GM18499 (cell line): ENCODE measurements around the gene ODAD2.

Source experiments
- ATAC-seq: cut with Tn5 transposase; IDR thresholded peaks from one replicate; pipeline ENCODE4 v1.9.1; 2021; ENCODE audit warnings: moderate number of reproducible peaks; ENCODE audit not compliant: insufficient read depth, unreplicated experiment

ODAD2 gene

GRCh38 chr10:27865221-27865635, 133.7 kb downstream of the ODAD2 start:
- ATAC-seq, result no peak

DNA sequence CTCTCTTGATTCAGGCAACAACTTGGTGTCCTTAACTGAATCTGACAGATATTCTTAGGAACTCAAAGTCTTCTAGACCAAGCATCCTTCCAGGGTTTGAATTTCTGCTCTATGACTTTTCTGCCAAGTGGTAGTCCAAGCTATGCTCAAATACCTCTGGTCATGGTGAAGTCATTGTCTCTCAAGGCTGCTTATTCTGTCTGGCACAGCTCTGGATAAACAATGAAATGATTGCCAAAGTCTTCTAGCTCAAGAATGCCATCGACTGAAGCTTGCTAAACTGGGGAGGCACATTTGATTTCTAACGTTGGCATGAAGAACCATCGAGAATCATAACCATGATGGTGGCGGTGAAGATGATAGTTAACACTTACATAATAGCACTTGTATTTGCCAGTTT, 137.1 kb downstream of the ODAD2 start:
- ATAC-seq, result no peak

- no peak for ATAC-seq
Measured at GRCh38 chr10:27857616-27858015, 141.3 kb downstream of the ODAD2 start.

GRCh38 chr10:27844223-27844622, 154.7 kb downstream of the ODAD2 start:
- ATAC-seq, result no peak

DNA sequence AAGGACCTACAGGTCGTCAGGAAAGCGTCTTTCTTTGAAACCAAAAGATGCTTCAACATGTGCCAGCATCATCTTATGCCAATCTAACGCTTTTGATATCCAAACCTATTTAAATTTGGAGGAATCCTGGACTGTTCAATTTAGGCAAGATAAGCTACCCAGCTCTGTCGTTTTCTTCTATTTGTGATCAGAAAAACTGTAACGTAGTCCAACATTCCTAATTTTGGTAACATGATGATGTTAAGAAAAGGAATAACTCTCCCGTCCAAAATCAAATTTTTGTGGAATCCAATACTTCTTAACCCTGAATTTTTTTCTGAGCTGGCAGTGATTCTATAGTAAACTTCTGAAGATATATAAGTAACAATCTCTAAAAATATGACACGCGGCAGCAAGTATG, 160.0 kb downstream of the ODAD2 start:
- no peak for ATAC-seq

- ATAC-seq, result no peak
Measured at GRCh38 chr10:27838361-27838760, 160.5 kb downstream of the ODAD2 start.

DNA sequence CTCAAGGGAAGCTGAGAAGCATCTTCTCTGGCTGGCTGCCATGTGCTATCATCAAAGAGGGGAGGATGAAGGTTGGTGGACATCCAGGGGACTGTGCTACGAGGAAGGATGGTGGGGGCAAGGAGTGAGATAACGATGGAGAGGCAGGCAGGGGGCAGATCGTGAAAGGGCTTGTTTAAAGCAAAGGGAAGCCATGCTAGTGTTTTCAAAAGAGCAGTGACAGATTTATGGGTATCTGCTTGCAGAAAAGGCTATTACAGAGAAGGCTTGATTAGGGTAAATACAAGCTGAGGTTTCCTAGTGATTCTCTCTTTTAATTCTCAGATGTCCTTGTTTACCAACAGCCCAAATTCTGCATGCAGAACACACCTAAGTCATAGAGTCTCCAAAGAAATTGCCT, 164.4 kb downstream of the ODAD2 start:
- ATAC-seq, result no peak

DNA sequence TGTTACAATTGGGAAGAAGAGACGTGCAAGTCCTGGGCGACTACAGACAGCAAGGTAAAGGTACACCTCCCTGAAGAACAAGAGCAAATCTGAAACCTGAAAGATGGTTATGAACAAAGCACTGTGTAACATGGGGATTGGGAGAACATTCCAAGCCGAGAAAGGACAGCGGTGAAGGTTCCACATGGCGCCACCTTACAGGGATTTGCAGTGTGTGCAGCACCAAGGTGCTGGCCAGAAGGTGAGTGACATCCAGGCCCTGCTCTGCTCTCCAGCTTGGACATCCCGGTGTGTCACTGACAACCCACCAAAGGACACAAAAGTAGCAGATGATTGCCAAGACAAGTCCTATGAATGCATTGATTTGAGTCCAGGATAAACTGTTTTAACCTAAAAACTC, 165.1 kb downstream of the ODAD2 start:
- no peak for ATAC-seq

GRCh38 chr10:27832826-27833225, 166.1 kb downstream of the ODAD2 start:
- no peak for ATAC-seq

DNA sequence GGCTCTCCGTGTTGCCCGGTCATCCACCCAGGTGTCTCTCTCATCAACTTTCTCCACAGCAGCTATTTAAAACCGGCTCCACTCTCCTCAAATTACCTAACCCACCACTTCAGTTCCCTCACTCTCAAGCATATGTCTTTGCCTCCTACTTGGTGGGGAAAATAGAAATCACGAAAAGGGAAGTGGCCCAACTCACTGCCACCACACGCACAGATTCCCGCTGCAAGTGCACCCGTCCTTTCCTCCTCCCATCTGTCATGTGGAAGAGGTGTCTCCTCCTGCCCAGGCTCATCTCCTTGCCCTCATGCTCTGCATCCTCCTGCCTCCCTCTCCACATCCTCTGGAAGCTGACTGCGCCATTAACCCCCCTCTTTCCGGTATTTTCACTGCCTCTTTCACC, 172.5 kb downstream of the ODAD2 start:
- ATAC-seq, result no peak

- no peak for ATAC-seq
Measured at GRCh38 chr10:27822301-27822700, 176.6 kb downstream of the ODAD2 start.

GRCh38 chr10:27820637-27821036, 178.2 kb downstream of the ODAD2 start:
- no peak for ATAC-seq

DNA sequence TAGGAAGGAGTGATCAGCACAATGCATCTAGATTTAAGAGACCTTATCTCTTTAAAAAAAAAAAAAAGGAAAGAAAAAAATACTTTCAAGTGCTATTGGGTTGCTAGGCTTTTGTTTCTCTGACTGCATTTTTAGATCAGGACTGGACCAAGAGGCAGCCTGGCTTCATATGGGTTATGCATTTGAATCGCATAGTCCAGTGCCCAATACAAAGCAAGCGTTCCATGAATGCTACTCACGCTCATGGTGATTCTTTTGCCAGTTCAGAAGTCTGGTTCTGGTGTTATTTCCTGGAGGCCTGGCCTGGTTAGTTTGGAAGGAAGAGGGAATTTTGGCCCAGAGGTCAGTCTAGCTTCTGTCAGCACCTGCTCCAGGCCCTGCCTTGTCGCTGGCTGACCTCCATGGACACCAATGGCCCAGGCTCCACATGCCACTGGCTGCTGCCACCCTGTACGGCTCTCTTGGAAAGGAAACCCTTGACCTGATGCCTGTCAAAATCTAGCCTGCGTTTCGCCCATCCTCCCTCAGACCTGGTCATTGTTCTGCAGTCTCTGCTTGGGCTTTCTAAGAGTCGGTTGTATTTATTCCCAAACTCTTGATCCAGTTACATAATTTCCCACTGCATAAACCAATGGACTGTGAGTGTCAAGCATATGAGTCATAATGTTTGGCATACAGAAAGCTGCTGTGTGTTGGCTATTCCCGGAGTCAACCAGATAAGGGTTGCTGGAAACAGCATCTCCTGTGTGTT, 178.9 kb downstream of the ODAD2 start:
- no peak for ATAC-seq

- no peak for ATAC-seq
Measured at GRCh38 chr10:27816320-27816719, 182.6 kb downstream of the ODAD2 start.

- no peak for ATAC-seq
Measured at GRCh38 chr10:27815846-27816245, 183.0 kb downstream of the ODAD2 start.

GRCh38 chr10:27815261-27815660, 183.6 kb downstream of the ODAD2 start:
- ATAC-seq, result no peak

GRCh38 chr10:27805180-27805579, 193.7 kb downstream of the ODAD2 start:
- no peak for ATAC-seq

DNA sequence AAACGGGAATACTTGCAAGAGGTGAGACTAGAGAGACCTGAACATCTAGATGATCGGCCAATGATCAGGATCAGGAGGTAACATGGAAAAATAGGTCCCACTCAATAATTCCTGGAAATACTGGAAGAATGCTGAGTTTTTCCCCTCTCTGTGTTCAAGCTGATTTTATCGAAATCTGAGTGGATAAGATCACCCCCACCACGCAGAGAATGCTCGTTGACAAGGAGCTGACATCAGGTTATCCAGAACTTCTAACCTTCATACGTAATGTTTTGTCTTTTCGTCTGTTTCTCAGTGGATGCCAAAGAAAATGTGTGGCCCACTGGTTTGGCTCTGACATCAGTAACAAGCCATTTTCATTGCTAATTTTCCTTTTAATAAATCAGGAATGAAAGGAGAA, 194.7 kb downstream of the ODAD2 start:
- ATAC-seq, result no peak

DNA sequence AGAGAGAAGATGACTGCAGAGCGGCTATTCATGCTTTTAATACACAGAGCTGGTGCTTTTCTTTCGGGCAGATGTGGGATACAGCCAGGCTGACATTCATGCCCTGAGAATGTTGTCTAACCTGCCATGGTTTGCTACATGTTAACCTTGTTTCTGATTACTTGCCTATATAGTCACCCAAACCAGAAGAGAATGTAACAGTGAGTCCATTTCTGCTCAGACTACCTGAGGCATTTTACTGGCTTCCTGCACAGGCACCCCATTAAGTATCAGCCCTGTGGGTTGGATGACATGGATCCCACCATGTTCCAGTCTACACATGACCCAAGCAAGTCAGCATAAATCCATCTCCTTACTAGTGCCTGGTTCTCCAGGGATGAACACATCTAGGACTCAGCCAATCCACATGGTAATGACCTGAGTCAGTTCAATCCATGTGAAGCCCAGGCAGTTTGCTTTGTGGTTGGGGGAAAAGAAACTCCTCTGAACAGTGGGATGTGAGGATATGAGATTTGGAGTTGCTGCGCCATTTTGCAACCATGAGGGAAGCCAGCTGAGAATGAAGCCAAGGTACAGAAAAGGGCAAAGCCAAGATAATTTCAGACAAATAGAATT, 197.6 kb downstream of the ODAD2 start:
- ATAC-seq, result no peak

GRCh38 chr10:27799046-27799445, 199.8 kb downstream of the ODAD2 start:
- no peak for ATAC-seq

- ATAC-seq, result no peak
Measured at GRCh38 chr10:27794157-27794556, 204.7 kb downstream of the ODAD2 start.

DNA sequence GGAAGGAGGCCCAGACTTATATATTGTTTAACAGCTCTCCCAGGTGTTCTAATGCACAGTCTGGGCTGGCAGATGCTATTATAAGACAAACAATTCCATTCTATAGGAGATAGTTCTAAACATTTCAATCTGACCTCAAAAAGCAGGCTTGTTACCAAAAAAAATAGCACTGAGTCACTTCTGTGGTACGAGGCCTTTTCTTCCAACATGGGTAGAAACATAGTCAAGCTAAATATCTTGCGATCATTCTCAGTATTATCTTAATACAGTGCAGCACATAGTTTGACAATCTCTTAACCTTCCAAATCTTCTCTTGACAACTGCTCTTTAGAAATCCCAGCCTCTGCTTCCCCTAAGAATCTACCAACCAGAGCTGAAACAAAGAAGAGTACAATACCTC, 206.7 kb downstream of the ODAD2 start:
- no peak for ATAC-seq
